ENCODE data around the gene SV2B. TPM values are rescaled to one million over a fixed set of nuclear protein-coding genes. Genes with fewer than 3 reads are reported as not detected.

SV2B gene
- total and polyA plus RNA-seq, 2 experiments from 2014 or later = 0.17 to 2.2 TPM

DNA sequence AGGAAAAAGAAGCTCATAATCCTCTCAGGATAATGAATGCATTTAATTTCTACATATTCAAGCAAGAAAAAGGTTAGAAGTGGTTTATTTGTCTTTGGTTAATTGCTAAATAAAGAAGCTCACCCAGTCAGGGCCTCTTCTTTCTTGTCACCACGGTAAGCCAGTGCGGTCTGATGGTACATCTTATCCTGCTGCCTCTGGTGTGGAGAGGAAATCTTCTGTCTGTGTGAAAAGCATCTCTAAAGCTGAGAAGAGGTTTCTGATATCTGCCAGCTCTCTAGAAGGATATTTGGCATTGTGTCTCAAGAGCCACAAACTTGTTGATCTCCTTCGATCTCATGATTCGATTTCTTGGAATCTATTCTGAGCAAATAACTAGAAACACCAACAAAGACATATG is 144.9 kb downstream of the SV2B start:
- Histone ChIP-seq H3K36me3 (replicated peaks; ENCODE audit: insufficient read depth, low read depth) (no peaks in the 10 kb centered on the region), H2AFZ (no peak overlapping the region), H3K79me2 (no peaks in the 10 kb centered on the region), H3K4me1 (ENCODE audit: insufficient read depth) (no peaks in the 10 kb centered on the region), H3K9me3 (ENCODE audit: low read depth) (no peaks in the 10 kb centered on the region), H3K27ac (no peak overlapping the region), H3K4me2 (no peak overlapping the region), H3K9me2 (replicated peaks; ENCODE audit: insufficient read depth) (no peaks in the 10 kb centered on the region), H3K4me3 (no peak overlapping the region), H4K20me1 (ENCODE audit: insufficient read depth, poor library complexity, severe bottlenecking) (no peaks in the 10 kb centered on the region), H3K27me3 (peaks cover 52% of the 10 kb centered on the region)
- TF ChIP-seq EZH2 (IDR thresholded peaks at IDR 0.05; ENCODE audit: borderline replicate concordance) (no peak), EZH2phosphoT487 (IDR thresholded peaks at IDR 0.05; ENCODE audit: low read depth, severe bottlenecking, unreplicated experiment) (no peak)
- TF ChIP-seq, protein P1, sequence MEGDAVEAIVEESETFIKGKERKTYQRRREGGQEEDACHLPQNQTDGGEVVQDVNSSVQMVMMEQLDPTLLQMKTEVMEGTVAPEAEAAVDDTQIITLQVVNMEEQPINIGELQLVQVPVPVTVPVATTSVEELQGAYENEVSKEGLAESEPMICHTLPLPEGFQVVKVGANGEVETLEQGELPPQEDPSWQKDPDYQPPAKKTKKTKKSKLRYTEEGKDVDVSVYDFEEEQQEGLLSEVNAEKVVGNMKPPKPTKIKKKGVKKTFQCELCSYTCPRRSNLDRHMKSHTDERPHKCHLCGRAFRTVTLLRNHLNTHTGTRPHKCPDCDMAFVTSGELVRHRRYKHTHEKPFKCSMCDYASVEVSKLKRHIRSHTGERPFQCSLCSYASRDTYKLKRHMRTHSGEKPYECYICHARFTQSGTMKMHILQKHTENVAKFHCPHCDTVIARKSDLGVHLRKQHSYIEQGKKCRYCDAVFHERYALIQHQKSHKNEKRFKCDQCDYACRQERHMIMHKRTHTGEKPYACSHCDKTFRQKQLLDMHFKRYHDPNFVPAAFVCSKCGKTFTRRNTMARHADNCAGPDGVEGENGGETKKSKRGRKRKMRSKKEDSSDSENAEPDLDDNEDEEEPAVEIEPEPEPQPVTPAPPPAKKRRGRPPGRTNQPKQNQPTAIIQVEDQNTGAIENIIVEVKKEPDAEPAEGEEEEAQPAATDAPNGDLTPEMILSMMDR (IDR thresholded peaks at IDR 0.05; ENCODE audit: poor library complexity) = no peak
- WGBS (ENCODE audit: low lambda C conversion rate, missing lambda C conversion rate) = 92% methylated on average over 4 of the region's 4 CpGs
- no peak for DNase-seq (ENCODE audit: low spot score)

- Histone ChIP-seq H4K20me1 (ENCODE audit: insufficient read depth, poor library complexity, severe bottlenecking) (no peaks in the 10 kb centered on the region), H3K36me3 (replicated peaks; ENCODE audit: insufficient read depth, low read depth) (no peaks in the 10 kb centered on the region), H3K4me3 (no peak overlapping the region), H3K4me2 (no peak overlapping the region), H2AFZ (no peak overlapping the region), H3K4me1 (ENCODE audit: insufficient read depth) (no peaks in the 10 kb centered on the region), H3K27me3 (peaks cover 36% of the 10 kb centered on the region), H3K79me2 (no peaks in the 10 kb centered on the region), H3K9me2 (replicated peaks; ENCODE audit: insufficient read depth) (no peaks in the 10 kb centered on the region), H3K9me3 (ENCODE audit: low read depth) (no peaks in the 10 kb centered on the region), H3K27ac (no peak overlapping the region)
- 58% methylated on average over 2 of the region's 2 CpGs for WGBS (ENCODE audit: low lambda C conversion rate, missing lambda C conversion rate)
- TF ChIP-seq EZH2phosphoT487 (IDR thresholded peaks at IDR 0.05; ENCODE audit: low read depth, severe bottlenecking, unreplicated experiment) (no peak), EZH2 (IDR thresholded peaks at IDR 0.05; ENCODE audit: borderline replicate concordance) (no peak)
- TF ChIP-seq, protein P1 (IDR thresholded peaks at IDR 0.05; ENCODE audit: poor library complexity) = no peak
- no peak for DNase-seq (ENCODE audit: low spot score)
These were observed 146.9 kb downstream of the SV2B start for GRCh38 chr15:91246998-91247397.

DNA sequence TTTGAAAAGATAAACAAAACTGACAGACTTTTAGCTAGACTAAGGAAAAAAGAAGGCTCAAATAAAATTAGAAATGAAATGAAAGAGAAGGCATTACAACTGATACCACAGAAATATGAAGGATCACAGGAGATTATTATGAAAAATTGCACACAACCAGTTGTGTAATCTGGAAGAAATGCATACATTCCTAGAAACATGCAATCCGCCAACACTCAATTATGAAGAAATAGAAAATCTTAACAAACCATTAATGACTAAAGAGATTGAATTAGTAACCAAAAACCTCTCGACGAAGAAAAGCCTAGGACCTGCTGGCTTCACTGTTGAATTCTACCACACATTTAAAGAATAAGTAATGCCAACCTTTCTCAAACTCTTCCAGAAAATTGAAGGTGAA is 149.5 kb downstream of the SV2B start:
- Histone ChIP-seq H3K79me2 (no peaks in the 10 kb centered on the region), H3K9me3 (ENCODE audit: low read depth) (no peaks in the 10 kb centered on the region)
- 85% methylated on average over 3 of the region's 3 CpGs for WGBS (ENCODE audit: low lambda C conversion rate, missing lambda C conversion rate)

More for the DNA sequence above, 149.5 kb downstream of the SV2B start:
- Histone ChIP-seq H3K9me2 (replicated peaks; ENCODE audit: insufficient read depth) (no peaks in the 10 kb centered on the region), H3K27me3 (peaks cover 15% of the 10 kb centered on the region), H4K20me1 (ENCODE audit: insufficient read depth, poor library complexity, severe bottlenecking) (no peaks in the 10 kb centered on the region), H3K4me3 (no peak overlapping the region), H2AFZ (no peak overlapping the region), H3K27ac (no peak overlapping the region), H3K4me1 (ENCODE audit: insufficient read depth) (no peaks in the 10 kb centered on the region), H3K36me3 (replicated peaks; ENCODE audit: insufficient read depth, low read depth) (no peaks in the 10 kb centered on the region), H3K4me2 (no peak overlapping the region)
- DNase-seq (ENCODE audit: low spot score) = no peak
- TF ChIP-seq, protein P1 (IDR thresholded peaks at IDR 0.05; ENCODE audit: poor library complexity) = no peak
- TF ChIP-seq EZH2 (IDR thresholded peaks at IDR 0.05; ENCODE audit: borderline replicate concordance) (no peak), EZH2phosphoT487 (IDR thresholded peaks at IDR 0.05; ENCODE audit: low read depth, severe bottlenecking, unreplicated experiment) (no peak)
